H1 (cell line): ENCODE data around the gene KRT78. TPM values are rescaled to one million over a fixed set of nuclear protein-coding genes. Genes with fewer than 3 reads are reported as not detected.

Experiments
- polyA plus RNA-seq, 7 experiments: library from polyadenylated mRNA; depleted of rRNA in 3 of 7; stranded (reverse) in 5 of 7; unstranded in 2 of 7; fragments of >200 nt in 5 of 7; fragments of 200-250 nt in 2 of 7; gene quantifications; 1 replicate in 5 of 7; 2 replicates in 1 of 7; 4 replicates in 1 of 7; pipeline versions ENCODE4 v1.2.1 to v1.2.3, GENCODE V29; 2011 to 2013; ENCODE audit warnings: missing spikeins in 2 of 7, mixed read lengths in 2 of 7
- total RNA-seq: library from RNA; stranded (reverse); fragmentation: NEBNext Ultra II Directional; extraction: Animal tissue kit (Norgen Biotek cat#: 25700); gene quantifications from 2 replicates; pipeline ENCODE4 v1.2.1, GENCODE V29; 2021
- TF ChIP-seq, protein P1 (sequence below): fragments of 300-600 bp; sonication (generic); IDR thresholded peaks from 2 replicates; pipeline ENCODE4 v1.7.1; 2012; ENCODE audit warnings: low read length, moderate library complexity, mild to moderate bottlenecking, inconsistent platforms; ENCODE audit not compliant: insufficient replicate concordance

KRT78 gene
- total and polyA plus RNA-seq, 2 of the 8 experiments (the other 6 are each of a cell fraction or from before 2014, with no cell fraction given) = not detected

DNA sequence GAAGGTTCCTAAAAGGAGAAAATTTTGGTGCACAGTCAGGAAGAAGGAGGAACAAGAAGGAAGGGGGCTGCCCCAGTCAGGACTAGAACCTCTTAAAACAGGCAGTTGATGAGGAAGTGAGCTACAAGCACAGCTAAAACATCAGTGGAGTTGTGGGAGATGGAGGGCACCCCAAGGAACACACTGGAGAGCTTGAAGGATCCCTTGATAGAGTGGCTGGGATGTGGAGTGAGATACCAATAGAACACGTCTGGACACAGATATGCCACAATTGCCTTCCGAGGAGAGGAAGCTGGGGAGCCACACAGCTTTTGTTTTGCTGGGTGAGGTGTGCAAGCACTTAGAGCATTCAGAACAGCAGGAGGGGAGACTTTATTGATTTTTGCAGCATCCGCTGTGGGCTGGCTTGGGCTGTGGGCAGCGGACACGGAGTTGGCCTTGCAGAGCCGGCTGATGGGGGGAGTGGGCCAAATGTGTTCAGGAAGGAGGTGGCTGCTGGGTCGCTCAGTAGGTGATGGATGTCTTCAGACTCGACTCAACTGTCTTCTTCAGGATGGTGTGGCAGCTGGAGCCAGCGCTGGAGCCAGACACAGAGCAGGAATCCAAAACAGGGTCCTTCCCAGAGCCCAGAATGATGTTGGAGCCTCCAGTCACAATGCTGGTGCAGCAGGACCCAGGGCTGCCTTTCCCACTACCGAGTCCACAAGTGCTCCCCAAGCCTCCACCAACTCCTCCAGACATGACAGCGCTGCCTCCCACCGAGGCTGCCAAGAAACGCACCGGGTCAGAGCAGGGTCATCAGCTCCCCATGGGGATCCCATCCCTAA lies 10.0 kb downstream of the KRT78 start (continued):
- TF ChIP-seq, protein P1, sequence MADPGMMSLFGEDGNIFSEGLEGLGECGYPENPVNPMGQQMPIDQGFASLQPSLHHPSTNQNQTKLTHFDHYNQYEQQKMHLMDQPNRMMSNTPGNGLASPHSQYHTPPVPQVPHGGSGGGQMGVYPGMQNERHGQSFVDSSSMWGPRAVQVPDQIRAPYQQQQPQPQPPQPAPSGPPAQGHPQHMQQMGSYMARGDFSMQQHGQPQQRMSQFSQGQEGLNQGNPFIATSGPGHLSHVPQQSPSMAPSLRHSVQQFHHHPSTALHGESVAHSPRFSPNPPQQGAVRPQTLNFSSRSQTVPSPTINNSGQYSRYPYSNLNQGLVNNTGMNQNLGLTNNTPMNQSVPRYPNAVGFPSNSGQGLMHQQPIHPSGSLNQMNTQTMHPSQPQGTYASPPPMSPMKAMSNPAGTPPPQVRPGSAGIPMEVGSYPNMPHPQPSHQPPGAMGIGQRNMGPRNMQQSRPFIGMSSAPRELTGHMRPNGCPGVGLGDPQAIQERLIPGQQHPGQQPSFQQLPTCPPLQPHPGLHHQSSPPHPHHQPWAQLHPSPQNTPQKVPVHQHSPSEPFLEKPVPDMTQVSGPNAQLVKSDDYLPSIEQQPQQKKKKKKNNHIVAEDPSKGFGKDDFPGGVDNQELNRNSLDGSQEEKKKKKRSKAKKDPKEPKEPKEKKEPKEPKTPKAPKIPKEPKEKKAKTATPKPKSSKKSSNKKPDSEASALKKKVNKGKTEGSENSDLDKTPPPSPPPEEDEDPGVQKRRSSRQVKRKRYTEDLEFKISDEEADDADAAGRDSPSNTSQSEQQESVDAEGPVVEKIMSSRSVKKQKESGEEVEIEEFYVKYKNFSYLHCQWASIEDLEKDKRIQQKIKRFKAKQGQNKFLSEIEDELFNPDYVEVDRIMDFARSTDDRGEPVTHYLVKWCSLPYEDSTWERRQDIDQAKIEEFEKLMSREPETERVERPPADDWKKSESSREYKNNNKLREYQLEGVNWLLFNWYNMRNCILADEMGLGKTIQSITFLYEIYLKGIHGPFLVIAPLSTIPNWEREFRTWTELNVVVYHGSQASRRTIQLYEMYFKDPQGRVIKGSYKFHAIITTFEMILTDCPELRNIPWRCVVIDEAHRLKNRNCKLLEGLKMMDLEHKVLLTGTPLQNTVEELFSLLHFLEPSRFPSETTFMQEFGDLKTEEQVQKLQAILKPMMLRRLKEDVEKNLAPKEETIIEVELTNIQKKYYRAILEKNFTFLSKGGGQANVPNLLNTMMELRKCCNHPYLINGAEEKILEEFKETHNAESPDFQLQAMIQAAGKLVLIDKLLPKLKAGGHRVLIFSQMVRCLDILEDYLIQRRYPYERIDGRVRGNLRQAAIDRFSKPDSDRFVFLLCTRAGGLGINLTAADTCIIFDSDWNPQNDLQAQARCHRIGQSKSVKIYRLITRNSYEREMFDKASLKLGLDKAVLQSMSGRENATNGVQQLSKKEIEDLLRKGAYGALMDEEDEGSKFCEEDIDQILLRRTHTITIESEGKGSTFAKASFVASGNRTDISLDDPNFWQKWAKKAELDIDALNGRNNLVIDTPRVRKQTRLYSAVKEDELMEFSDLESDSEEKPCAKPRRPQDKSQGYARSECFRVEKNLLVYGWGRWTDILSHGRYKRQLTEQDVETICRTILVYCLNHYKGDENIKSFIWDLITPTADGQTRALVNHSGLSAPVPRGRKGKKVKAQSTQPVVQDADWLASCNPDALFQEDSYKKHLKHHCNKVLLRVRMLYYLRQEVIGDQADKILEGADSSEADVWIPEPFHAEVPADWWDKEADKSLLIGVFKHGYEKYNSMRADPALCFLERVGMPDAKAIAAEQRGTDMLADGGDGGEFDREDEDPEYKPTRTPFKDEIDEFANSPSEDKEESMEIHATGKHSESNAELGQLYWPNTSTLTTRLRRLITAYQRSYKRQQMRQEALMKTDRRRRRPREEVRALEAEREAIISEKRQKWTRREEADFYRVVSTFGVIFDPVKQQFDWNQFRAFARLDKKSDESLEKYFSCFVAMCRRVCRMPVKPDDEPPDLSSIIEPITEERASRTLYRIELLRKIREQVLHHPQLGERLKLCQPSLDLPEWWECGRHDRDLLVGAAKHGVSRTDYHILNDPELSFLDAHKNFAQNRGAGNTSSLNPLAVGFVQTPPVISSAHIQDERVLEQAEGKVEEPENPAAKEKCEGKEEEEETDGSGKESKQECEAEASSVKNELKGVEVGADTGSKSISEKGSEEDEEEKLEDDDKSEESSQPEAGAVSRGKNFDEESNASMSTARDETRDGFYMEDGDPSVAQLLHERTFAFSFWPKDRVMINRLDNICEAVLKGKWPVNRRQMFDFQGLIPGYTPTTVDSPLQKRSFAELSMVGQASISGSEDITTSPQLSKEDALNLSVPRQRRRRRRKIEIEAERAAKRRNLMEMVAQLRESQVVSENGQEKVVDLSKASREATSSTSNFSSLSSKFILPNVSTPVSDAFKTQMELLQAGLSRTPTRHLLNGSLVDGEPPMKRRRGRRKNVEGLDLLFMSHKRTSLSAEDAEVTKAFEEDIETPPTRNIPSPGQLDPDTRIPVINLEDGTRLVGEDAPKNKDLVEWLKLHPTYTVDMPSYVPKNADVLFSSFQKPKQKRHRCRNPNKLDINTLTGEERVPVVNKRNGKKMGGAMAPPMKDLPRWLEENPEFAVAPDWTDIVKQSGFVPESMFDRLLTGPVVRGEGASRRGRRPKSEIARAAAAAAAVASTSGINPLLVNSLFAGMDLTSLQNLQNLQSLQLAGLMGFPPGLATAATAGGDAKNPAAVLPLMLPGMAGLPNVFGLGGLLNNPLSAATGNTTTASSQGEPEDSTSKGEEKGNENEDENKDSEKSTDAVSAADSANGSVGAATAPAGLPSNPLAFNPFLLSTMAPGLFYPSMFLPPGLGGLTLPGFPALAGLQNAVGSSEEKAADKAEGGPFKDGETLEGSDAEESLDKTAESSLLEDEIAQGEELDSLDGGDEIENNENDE = no peak
